Immature natural killer cell (primary cell): ENCODE results near the gene UCMA. TPM values are rescaled to one million over a fixed set of nuclear protein-coding genes. Genes with fewer than 3 reads are reported as not detected.

Source experiments
- DNase-seq, 3 donors: peaks; one replicate each; pipeline ENCODE4 v3.0.0; 2022; ENCODE audit warnings: mixed read lengths in 1 of 3
- H3K27ac Mint-ChIP-seq, 6 donors: one replicate each; pipeline ENCODE4 v1.8.0; 2020; ENCODE audit warnings: mixed read lengths in 6 of 6, mild to moderate bottlenecking in 5 of 6, inconsistent platforms in 4 of 6, moderate library complexity in 3 of 6
- H3K27me3 Mint-ChIP-seq, 3 donors: one replicate each; pipeline ENCODE4 v1.8.0; 2020 to 2021; ENCODE audit warnings: low read depth in 3 of 3, mild to moderate bottlenecking in 3 of 3, mixed read lengths in 3 of 3, moderate library complexity in 3 of 3, inconsistent platforms in 1 of 3
- H3K36me3 Mint-ChIP-seq, 3 donors: one replicate each; pipeline ENCODE4 v1.8.0; 2020; ENCODE audit warnings: mixed read lengths in 3 of 3, inconsistent platforms in 2 of 3, mild to moderate bottlenecking in 2 of 3
- H3K4me1 Mint-ChIP-seq, 2 donors: one replicate each; pipeline ENCODE4 v1.8.0; 2020; ENCODE audit warnings: inconsistent platforms in 2 of 2, mild to moderate bottlenecking in 2 of 2, mixed read lengths in 2 of 2, moderate library complexity in 1 of 2
- H3K4me3 Mint-ChIP-seq, 5 donors: one replicate each; pipeline ENCODE4 v1.8.0; 2020; ENCODE audit warnings: mild to moderate bottlenecking in 5 of 5, mixed read lengths in 5 of 5, inconsistent platforms in 3 of 5, moderate library complexity in 3 of 5
- H3K9me3 Mint-ChIP-seq, 6 donors: one replicate each; pipeline ENCODE4 v1.8.0; 2020; ENCODE audit warnings: mild to moderate bottlenecking in 6 of 6, mixed read lengths in 6 of 6, inconsistent platforms in 4 of 6, moderate library complexity in 3 of 6
- polyA plus RNA-seq, 3 donors: library from polyadenylated mRNA; unstranded; fragments of 300-500 nt; fragmentation: Illumina TruSeq; gene quantifications; one replicate each; pipeline ENCODE4 v1.2.3, GENCODE V29; 2021

The UCMA gene
- polyA plus RNA-seq, 3 donors from 2014 or later, result not detected

DNA sequence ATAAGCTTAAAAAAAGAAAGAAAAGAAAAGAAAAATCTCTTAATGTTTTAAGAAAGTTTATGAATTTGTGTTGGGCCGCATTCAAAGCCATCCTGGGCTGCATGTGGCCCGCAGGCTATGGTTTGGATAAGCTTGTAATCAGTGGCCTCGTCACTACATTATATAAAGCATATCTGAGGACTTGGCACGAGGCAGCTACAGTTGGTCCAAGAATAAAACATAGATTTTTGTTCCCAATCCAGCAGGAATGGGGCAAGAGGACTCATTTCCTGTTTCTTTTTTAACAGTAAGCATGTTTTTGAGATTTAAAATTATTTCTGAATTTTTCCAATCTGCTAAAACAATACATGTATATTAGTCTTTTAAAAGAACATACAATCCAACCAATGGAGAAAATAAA lies 44.2 kb downstream of the UCMA start:
- H3K9me3 Mint-ChIP-seq, result no peaks in the 10 kb centered on the region
- no peak overlapping the region for H3K27ac Mint-ChIP-seq
- H3K36me3 Mint-ChIP-seq, result peaks cover 0 to 3% (median 0%) of the 10 kb centered on the region in 3 donors
- H3K4me1 Mint-ChIP-seq, result no peaks in the 10 kb centered on the region
- no peaks in the 10 kb centered on the region for H3K27me3 Mint-ChIP-seq
- DNase-seq, result no peak
- H3K4me3 Mint-ChIP-seq, result no peak overlapping the region

DNA sequence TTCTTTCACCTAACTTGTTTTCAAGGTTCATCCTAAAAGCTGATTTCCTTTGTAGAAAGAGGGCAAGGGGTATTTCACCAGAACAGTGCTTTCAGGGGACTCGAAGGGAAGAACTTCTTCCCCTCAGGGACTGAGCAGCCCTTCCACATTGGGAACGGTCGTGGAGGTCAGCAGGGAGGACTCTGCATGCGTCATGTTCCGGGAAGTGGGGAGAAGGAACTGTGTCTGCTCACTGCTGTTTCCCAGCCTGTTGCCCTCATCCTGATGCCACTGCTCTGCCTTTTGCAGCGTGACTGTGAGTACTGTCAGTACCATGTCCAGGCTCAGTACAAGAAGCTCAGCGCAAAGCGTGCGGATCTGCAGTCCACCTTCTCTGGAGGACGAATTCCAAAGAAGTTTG lies 45.6 kb downstream of the UCMA start:
- DNase-seq, result no peak
- no peak overlapping the region for H3K4me3 Mint-ChIP-seq
- no peaks in the 10 kb centered on the region for H3K4me1 Mint-ChIP-seq
- H3K9me3 Mint-ChIP-seq, result no peaks in the 10 kb centered on the region
- H3K27ac Mint-ChIP-seq, result no peak overlapping the region
- no peaks in the 10 kb centered on the region for H3K27me3 Mint-ChIP-seq
- H3K36me3 Mint-ChIP-seq, result peaks cover 0 to 3% (median 0%) of the 10 kb centered on the region in 3 donors

DNA sequence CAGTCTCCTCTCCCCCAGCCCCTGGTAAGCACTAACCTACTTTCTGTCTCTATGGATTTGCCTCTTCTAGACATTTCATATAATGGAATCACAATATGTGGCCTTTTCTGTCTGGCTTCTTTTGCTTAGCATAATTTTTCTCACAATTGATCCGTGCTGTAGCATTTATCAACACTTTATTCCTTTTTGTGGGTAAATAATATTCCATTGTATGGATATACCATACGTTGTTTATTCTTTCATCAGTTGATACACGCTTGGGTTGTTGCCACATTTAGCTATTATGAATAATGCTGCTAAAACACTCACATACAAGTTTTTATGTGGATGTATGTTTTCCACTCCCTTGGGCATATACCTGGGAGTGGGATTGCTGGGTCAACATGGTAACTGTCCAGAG lies 47.0 kb downstream of the UCMA start:
- Mint-ChIP-seq H3K27me3 (no peaks in the 10 kb centered on the region), H3K9me3 (no peaks in the 10 kb centered on the region), H3K27ac (no peak overlapping the region)

DNA sequence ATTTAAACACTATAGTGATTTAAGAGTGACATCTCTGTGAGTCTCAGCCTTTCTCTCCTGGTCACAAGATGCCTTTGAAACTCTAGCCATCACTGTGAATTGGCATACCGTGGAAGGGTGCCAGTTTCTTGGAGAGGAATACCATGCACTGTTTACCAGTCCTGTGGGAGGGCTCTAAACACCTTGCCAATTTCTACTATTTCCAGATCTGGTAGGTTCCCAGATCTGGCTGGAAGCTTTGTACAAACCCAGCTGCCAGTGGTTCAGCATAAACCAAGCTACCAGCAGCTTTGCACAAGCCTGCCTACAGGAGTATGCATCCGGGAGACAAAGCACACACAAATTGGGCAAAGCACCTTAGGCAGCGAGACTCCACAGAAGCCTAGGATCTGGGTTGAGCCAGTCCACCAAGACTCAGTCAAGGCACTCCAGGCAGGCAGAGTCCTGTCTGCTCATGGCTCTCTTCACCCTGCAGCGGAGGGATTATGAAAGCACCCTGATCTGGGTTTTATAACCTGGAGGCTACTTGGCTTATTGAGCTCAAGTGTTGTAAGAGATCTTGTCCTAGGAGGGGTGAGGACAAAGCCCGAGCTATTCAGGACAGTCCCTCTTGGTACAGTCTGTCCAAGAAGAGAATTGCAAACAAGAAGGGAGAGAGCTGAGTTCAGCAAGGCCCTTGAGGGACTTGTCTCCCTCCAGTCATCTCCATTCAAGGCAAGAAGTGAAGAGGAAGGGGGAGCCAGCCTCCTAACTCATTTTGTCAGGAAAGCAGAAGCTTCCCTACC lies 49.3 kb downstream of the UCMA start:
- DNase-seq, result no peak
- no peak overlapping the region for H3K4me3 Mint-ChIP-seq
- peaks cover 0 to 3% (median 0%) of the 10 kb centered on the region in 3 donors for H3K36me3 Mint-ChIP-seq
- H3K9me3 Mint-ChIP-seq, result no peaks in the 10 kb centered on the region
- H3K27me3 Mint-ChIP-seq, result no peaks in the 10 kb centered on the region
- no peaks in the 10 kb centered on the region for H3K4me1 Mint-ChIP-seq
- no peak overlapping the region for H3K27ac Mint-ChIP-seq

More for the DNA sequence above, 47.0 kb downstream of the UCMA start:
- DNase-seq, result no peak
- no peak overlapping the region for H3K4me3 Mint-ChIP-seq
- H3K4me1 Mint-ChIP-seq, result no peaks in the 10 kb centered on the region
- H3K36me3 Mint-ChIP-seq, result peaks cover 0 to 3% (median 0%) of the 10 kb centered on the region in 3 donors

GRCh38 chr10:13184276-13184675 lies 49.9 kb downstream of the UCMA start:
- Mint-ChIP-seq H3K36me3 (peaks cover 0 to 3% (median 0%) of the 10 kb centered on the region in 3 donors), H3K27ac (no peak overlapping the region), H3K4me1 (no peaks in the 10 kb centered on the region), H3K27me3 (no peaks in the 10 kb centered on the region), H3K4me3 (no peak overlapping the region), H3K9me3 (no peaks in the 10 kb centered on the region)
- DNase-seq, result no peak

DNA sequence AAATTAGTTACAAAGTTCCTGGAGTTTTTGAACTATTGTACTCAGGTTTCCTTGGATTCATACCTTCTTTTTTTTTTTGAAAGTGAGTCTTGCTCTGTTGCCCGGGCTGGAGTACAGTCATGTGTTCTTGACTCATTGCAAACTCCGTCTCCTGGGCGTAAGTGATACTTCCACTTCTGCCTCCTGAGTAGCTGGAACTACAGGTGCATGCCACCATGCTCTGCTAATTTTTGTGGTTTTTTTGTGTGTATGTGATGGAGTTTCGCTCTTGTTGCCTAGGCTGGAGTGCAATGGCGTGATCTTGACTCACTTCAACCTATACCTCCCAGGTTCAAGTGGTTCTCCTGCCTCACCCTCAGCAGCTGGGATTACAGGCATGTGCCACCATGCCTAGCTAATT lies 50.5 kb downstream of the UCMA start:
- H3K36me3 Mint-ChIP-seq, result peaks cover 0 to 3% (median 0%) of the 10 kb centered on the region in 3 donors
- no peaks in the 10 kb centered on the region for H3K4me1 Mint-ChIP-seq
- no peak for DNase-seq
- no peaks in the 10 kb centered on the region for H3K9me3 Mint-ChIP-seq
- H3K27ac Mint-ChIP-seq, result no peak overlapping the region
- H3K27me3 Mint-ChIP-seq, result no peaks in the 10 kb centered on the region
- no peak overlapping the region for H3K4me3 Mint-ChIP-seq

GRCh38 chr10:13182424-13182823 lies 51.8 kb downstream of the UCMA start:
- H3K36me3 Mint-ChIP-seq, result peaks cover 0 to 3% (median 0%) of the 10 kb centered on the region in 3 donors
- no peaks in the 10 kb centered on the region for H3K27me3 Mint-ChIP-seq
- no peak overlapping the region for H3K27ac Mint-ChIP-seq
- no peak for DNase-seq
- H3K4me1 Mint-ChIP-seq, result no peaks in the 10 kb centered on the region
- H3K9me3 Mint-ChIP-seq, result no peaks in the 10 kb centered on the region
- no peak overlapping the region for H3K4me3 Mint-ChIP-seq

DNA sequence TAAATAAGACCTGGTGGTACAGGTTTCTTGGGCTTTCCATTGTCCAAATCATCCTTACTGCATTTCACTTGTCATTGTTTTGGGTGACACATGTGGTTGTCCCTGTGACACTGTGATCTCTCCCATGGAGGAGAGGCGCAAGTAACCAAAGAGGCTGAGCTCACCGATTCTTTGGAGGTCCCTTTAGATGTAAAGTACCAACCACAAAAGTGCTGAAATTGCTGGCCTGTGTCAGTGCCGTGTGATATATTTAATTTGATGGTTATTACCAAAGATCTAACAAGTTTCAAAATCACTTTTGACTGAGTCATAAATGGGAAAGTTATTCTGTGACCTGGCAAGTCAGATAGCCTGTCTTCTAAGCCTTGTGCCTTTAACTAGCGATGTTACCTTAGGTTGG lies 53.4 kb downstream of the UCMA start:
- H3K36me3 Mint-ChIP-seq, result no peaks in the 10 kb centered on the region
- no peak overlapping the region for H3K27ac Mint-ChIP-seq
- DNase-seq, result no peak
- H3K9me3 Mint-ChIP-seq, result no peaks in the 10 kb centered on the region
- H3K27me3 Mint-ChIP-seq, result no peaks in the 10 kb centered on the region
- no peaks in the 10 kb centered on the region for H3K4me1 Mint-ChIP-seq
- no peak overlapping the region for H3K4me3 Mint-ChIP-seq

GRCh38 chr10:13173616-13174015 lies 60.6 kb downstream of the UCMA start:
- H3K4me1 Mint-ChIP-seq, result no peaks in the 10 kb centered on the region
- DNase-seq, result no peak
- peaks cover 0 to 1% (median 0%) of the 10 kb centered on the region in 3 donors for H3K27me3 Mint-ChIP-seq
- no peak overlapping the region for H3K4me3 Mint-ChIP-seq
- H3K36me3 Mint-ChIP-seq, result no peaks in the 10 kb centered on the region
- no peak overlapping the region for H3K27ac Mint-ChIP-seq
- no peaks in the 10 kb centered on the region for H3K9me3 Mint-ChIP-seq

Other genes with a start within 250 kb of the UCMA start
- not detected for gene CCDC3, start 232.7 kb downstream of the UCMA start, polyA plus RNA-seq
- 100 to 1,000 TPM in 1 of 3 donors, 10 to 100 TPM in 2; 35.4 to 103 (median 71.8) TPM for gene OPTN, start 134.2 kb downstream of the UCMA start, polyA plus RNA-seq
- under 1 TPM; 0.13 to 0.58 (median 0.55) TPM for gene MCM10, start 72.8 kb downstream of the UCMA start, polyA plus RNA-seq
- gene PHYH, start 65.7 kb upstream of the UCMA start, polyA plus RNA-seq, result 10 to 100 TPM in 2 of 3 donors, 1 to 10 TPM in 1; 6.7 to 11.5 (median 11.4) TPM
- gene SEPHS1, start 113.9 kb upstream of the UCMA start, polyA plus RNA-seq, result 10 to 100 TPM; 14.3 to 19.3 (median 18.4) TPM